HTR-8/SVneo (cell line): Measurements from ENCODE around the gene KCNIP3.
"Not testable (repeated sequence)": the region's sequence is repeated elsewhere in the genome, so short reads cannot be mapped to it uniquely, and the experiment has no call there.

ENCODE experiments used
- DNase-seq: peaks from one replicate; pipeline ENCODE4 v3.0.0; 2011; ENCODE audit warnings: low spot score, mixed read lengths; ENCODE audit not compliant: insufficient read length
- FAIRE-seq: peaks from 2 replicates; lab custom pipeline; 2011; peaks lifted over from hg19 to GRCh38; lab: Jason Lieb, UNC

The KCNIP3 gene

GRCh38 chr2:95296880-95297487 lies at the start of gene KCNIP3:
KCNIP3 (plus strand) TSS chr2:95297347; CDS start chr2:95297439, 92 bp downstream.
- DNase-seq, result no peak
- FAIRE-seq, result no peak

- FAIRE-seq (peak; percentile 26), DNase-seq (no peak)
Observed at GRCh38 chr2:95258271-95258670, 38.9 kb upstream of the KCNIP3 start.

DNA sequence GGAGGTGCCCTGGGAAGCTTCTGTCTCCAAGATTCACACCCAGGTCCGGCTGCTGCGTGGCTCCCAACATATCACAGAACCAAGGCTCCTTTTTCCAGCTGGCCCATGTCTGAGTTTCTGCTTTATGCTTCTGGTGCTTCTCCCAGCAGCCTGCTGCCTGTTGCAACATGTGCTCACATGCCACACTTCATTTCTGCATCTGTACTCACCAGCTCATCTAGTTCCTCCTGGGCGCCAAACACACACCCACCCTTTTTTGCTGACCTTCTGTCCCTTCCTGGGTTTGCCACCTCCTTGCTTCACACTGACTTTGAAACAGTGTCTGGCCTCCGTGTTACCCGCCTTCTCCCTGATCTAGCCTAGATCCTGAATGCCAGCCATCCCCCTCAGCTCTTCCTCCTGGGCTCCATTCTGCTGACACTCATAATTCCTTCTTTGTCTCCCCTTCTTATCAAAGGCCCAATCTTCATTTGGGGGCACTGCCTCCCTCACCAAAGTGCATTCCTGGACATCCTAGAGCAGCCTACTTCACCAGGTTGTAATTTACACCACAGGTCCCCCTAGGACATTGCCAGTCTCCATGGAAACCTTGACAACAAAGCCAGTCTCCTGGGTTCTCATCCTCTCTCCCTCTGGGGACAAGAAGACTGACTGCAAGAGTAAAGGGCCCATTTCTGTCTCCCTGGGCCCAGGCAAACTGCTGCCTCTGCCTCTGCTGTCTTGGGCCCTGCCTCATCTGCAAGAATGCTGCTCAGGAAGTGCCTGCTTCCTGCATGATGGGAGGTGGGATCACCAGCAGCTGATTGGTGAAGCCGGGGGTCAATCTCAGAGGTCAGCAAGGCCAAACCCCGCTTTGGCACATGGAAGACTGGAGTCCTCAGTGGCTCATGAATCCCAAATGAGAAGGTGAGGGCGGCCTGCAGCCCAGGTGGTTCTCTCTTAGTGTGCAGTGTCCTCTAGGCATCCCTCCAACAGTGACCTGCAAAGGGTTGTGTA lies 36.8 kb upstream of the KCNIP3 start:
- DNase-seq, result no peak
- FAIRE-seq, result no peak

- DNase-seq (no peak), FAIRE-seq (no peak)
Observed at GRCh38 chr2:95261602-95262001, 35.5 kb upstream of the KCNIP3 start.

GRCh38 chr2:95262896-95263542 lies 34.1 kb upstream of the KCNIP3 start:
- peak; percentile 40 for FAIRE-seq
- no peak for DNase-seq

DNA sequence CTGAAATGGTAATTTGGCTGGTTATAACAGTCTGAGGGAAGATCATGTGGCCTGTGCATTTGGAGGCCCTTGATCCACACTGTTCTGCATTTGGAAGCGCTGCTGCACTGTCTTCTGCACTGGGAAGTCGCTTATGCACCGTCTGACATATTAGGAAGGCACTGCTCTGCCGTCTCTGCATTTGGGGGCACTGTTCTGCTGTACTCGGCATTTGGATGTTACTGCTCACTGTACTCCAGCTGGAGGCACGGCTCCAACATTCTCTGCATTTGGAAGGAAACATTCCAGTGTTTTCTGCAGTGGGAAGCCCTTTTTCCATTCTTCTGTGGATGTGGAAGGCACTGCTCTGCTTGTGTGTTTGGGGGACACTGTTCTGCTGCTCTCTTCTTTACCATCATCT lies 32.5 kb upstream of the KCNIP3 start:
- FAIRE-seq, result no peak
- no peak for DNase-seq

- FAIRE-seq, result peak; percentile 63
- DNase-seq, result no peak
Observed at GRCh38 chr2:95265182-95265581, 32.0 kb upstream of the KCNIP3 start.

DNA sequence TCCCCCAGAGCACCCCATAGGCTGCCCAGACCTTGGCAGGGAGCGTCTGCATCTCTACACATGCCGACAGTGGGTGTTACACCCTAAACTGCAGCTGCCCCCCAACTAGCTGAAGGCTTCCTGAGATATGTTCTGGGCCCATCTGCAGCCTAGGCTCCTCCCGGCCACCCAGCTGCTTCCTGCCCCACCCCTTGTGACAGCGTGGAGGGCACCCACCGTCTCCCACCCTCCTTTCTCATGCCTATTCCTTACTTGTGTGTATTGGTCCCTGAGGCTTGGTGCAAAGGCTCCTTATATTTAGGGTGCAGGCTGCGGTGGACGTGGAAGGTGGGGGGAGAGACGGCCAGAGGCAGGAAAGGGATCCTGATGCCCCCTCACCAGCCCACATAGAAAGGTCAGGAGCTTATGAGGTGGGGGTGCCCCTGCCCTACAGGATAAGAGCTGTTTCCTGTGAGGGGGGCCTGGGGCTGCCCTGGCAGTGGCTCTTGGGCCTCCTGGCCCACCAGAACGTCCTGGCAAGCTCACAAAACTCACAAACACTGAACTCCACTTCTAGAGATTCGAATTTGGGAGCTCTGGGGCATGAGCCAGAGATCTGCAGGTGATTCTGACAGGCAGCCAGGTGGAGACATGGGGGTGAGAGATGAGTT lies 30.2 kb upstream of the KCNIP3 start:
- no peak for DNase-seq
- FAIRE-seq, result no peak

DNA sequence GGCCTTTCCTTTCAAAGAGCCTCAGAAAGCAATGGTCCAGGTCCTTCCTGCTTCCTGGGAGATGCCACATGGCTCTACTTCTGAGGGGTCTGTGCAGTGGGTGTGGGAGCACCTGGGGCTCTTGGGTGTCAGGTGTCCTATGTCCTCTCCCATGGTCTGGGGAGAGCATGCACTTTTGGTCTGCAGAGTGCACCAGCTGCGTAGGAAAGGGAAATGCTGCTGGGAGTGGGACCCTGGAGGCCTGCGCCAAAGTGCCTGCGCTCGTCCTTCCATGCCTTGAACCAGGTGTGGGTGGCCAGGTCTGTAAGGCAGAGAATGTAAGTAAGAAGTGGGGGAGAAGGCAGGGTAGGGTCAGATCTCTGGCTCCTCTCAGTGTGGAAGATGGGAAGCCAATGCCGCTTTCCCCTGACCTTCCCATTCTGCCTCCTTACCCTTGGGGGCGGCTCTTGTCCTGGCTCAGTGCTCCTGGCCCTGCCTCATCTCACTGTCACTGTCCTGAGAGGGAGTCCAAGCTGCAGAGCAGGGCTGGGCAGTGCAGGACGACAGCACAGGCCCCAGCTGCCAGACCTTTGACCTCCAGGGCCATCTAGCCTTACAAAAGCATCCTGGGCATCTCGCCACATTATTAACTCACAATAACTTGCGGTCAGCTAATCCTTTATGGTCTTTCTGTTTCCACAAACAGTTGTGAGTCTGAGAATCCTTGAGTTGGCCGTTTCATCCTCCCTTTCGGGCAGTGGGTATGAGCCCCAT lies 29.5 kb upstream of the KCNIP3 start:
- DNase-seq (no peak), FAIRE-seq (no peak)

- DNase-seq, result no peak
- no peak for FAIRE-seq
Observed at GRCh38 chr2:95268211-95269035, 28.7 kb upstream of the KCNIP3 start.

GRCh38 chr2:95269036-95269680 lies 28.0 kb upstream of the KCNIP3 start:
- no peak for DNase-seq

DNA sequence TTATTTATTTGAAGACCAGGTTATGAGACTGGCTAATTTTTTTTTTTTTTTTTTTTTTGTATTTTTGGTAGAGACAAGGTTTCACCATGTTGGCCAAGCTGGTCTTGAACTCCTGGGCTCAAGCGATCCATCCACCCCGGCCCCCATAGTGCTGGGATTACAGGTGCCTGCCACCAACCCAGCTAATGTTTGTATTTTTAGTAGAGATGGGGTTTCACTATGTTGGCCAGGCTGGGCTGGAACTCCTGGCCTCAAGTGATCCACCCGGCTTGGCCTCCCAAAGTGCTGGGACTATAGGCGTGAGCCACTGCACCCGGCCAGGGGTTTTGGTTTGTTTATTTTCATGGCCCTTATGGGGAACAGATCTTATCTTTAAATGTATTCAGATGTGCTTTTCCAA lies 27.4 kb upstream of the KCNIP3 start:
- FAIRE-seq, DNase-seq: not testable (repeated sequence)

More at GRCh38 chr2:95269036-95269680, 28.0 kb upstream of the KCNIP3 start:
- FAIRE-seq, result peak; percentile 49

GRCh38 chr2:95270541-95271081 lies 26.5 kb upstream of the KCNIP3 start:
- no peak for DNase-seq
- no peak for FAIRE-seq

- FAIRE-seq (no peak), DNase-seq (no peak)
Observed at GRCh38 chr2:95271381-95271971, 25.7 kb upstream of the KCNIP3 start.

DNA sequence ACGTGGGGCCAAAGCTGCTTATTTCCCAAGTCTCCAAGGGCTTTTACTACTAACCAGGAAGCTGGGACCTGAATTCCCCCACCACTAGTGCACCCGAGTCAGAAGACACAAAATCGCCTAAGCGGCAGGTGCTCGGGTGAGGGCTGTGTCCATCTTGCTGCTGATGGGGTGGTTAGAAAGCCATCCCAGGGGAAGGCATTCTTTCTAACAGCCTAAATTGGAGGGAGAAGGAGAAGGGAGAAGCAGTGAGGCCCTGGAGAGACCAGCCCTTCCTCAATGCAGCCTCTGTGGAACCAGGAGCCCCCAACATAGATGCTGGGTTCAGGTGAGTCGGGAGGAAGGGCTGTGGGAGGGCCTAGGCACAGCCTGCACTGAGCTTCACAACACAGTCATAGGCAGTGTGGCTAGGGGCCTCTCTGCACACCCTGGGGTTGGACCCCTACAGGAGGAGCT lies 24.8 kb upstream of the KCNIP3 start:
- no peak for FAIRE-seq

DNA sequence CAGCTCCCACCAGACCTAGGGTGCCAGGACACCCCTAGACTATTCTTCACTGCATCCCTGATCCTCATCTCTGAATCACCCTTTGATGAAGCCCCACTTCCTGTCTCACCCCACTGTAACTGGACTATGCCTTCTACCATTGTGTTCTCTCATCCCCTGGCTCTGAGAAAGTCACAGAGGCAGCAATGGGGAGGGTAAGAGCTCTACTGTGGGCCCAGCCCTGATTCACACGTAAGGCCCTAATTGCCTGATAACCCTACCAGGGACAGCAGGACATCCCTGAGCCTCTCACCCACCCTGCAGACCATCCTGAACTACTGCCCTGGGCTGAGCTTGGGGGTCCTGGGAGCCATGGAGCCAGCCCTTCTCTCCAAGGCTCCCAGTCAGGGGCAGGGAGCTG lies 24.4 kb upstream of the KCNIP3 start:
- no peak for DNase-seq
- no peak for FAIRE-seq

More for the DNA sequence above, 24.8 kb upstream of the KCNIP3 start:
- no peak for DNase-seq

- FAIRE-seq, result peak; percentile 13
- DNase-seq, result no peak
Observed at GRCh38 chr2:95273566-95274290, 23.4 kb upstream of the KCNIP3 start.
